ENCODE results near the gene PPEF1. TPM values are rescaled to one million over a fixed set of nuclear protein-coding genes. Genes with fewer than 3 reads are reported as not detected.
A peak's percentile ranks its signal among the peaks of the same experiment; 100 is the strongest.

PPEF1 gene, protein sequence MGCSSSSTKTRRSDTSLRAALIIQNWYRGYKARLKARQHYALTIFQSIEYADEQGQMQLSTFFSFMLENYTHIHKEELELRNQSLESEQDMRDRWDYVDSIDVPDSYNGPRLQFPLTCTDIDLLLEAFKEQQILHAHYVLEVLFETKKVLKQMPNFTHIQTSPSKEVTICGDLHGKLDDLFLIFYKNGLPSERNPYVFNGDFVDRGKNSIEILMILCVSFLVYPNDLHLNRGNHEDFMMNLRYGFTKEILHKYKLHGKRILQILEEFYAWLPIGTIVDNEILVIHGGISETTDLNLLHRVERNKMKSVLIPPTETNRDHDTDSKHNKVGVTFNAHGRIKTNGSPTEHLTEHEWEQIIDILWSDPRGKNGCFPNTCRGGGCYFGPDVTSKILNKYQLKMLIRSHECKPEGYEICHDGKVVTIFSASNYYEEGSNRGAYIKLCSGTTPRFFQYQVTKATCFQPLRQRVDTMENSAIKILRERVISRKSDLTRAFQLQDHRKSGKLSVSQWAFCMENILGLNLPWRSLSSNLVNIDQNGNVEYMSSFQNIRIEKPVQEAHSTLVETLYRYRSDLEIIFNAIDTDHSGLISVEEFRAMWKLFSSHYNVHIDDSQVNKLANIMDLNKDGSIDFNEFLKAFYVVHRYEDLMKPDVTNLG
- polyA plus RNA-seq (1.5 and 1.6 TPM in 2 replicates), polyA minus RNA-seq (0.69 and 0.97 TPM in 2 replicates)

DNA sequence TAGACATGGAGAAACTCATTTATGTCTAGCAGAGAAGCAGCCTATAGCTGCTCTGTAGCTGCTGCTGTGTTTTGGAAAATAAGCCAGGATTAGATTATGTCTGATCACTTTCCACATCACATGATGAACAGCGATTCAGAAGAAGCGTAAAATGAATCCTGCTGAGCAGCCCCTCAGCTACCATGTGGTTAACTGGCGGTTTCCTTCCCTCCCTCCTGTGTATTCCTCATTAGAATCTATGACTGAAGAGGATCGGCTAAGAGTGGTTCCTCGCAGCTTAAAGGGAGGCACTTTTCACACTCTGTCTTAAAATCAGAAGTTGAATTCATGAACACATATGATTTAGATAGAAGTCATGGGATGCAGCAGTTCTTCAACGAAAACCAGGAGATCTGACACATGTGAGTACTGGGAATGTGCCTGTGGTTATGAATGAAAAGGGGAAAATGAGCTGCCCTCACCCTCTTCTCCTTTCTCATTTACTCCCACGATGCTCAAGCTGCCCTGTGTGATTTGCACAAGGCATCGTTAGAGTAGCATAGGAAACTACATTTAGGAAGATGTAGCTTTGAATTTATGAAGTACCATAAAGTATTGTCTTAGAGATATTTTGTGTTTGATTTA, at the start of gene PPEF1:
Gene PPEF1, plus strand, starts transcription at position 220 of the 624 bp plus-strand sequence. Its CDS starts 136 bp downstream, at position 356.
- H3K4me2 ChIP-seq (ENCODE audit: low read length), result no peak within 1 kb of the TSS
- no peaks in the 10 kb centered on the region for H3K79me2 ChIP-seq (replicated peaks; ENCODE audit: insufficient read depth, low read length)
- no peak within 1 kb of the TSS for H3K27ac ChIP-seq (ENCODE audit: low read length)
- H4K20me1 ChIP-seq (ENCODE audit: insufficient read depth), result no peaks in the 10 kb centered on the region
- H3K9me3 ChIP-seq (ENCODE audit: low read length), result no peaks in the 10 kb centered on the region
- no peaks in the 10 kb centered on the region for H3F3A ChIP-seq (ENCODE audit: insufficient read depth, low read length, poor library complexity, severe bottlenecking)
- H3K4me3 ChIP-seq (ENCODE audit: low read length), result peak within 1 kb of the TSS; percentile 51
- no peak within 1 kb of the TSS for H3K9ac ChIP-seq (ENCODE audit: low read length)
- peak; percentile 44 for TF ChIP-seq POLR2AphosphoS5 (IDR thresholded peaks at IDR 0.05)
- TF ChIP-seq RAD21 (conservative IDR thresholded peaks at IDR 0.05), result no peak
- H3K9me2 ChIP-seq (ENCODE audit: insufficient read depth, low read length), result no peaks in the 10 kb centered on the region
- no peaks in the 10 kb centered on the region for H3K36me3 ChIP-seq (ENCODE audit: insufficient read depth, low read length)
- no peaks in the 10 kb centered on the region for H3K27me3 ChIP-seq (ENCODE audit: insufficient read depth, low read depth, low read length)
- no peak within 1 kb of the TSS for H2AFZ ChIP-seq (ENCODE audit: low read depth, low read length)

- Histone ChIP-seq H3K9me2 (ENCODE audit: insufficient read depth, low read length) (no peaks in the 10 kb centered on the region), H3K27ac (ENCODE audit: low read length) (no peak overlapping the region), H3K36me3 (ENCODE audit: insufficient read depth, low read length) (no peaks in the 10 kb centered on the region), H2AFZ (ENCODE audit: low read depth, low read length) (no peak overlapping the region), H3K9me3 (ENCODE audit: low read length) (no peaks in the 10 kb centered on the region), H3K4me3 (ENCODE audit: low read length) (no peak overlapping the region), H4K20me1 (ENCODE audit: insufficient read depth) (no peaks in the 10 kb centered on the region), H3K4me2 (ENCODE audit: low read length) (no peak overlapping the region), H3K9ac (ENCODE audit: low read length) (no peak overlapping the region), H3K27me3 (ENCODE audit: insufficient read depth, low read depth, low read length) (no peaks in the 10 kb centered on the region), H3F3A (ENCODE audit: insufficient read depth, low read length, poor library complexity, severe bottlenecking) (no peaks in the 10 kb centered on the region), H3K79me2 (replicated peaks; ENCODE audit: insufficient read depth, low read length) (no peaks in the 10 kb centered on the region)
- TF ChIP-seq EZH2 (IDR thresholded peaks at IDR 0.05; ENCODE audit: borderline replicate concordance, insufficient read depth, low read length, poor library complexity, severe bottlenecking), result no peak
- TF ChIP-seq SMC3 (conservative IDR thresholded peaks at IDR 0.05; ENCODE audit: poor library complexity), result no peak
These were observed 46.2 kb upstream of the PPEF1 start for GRCh38 chrX:18661273-18661672.

DNA sequence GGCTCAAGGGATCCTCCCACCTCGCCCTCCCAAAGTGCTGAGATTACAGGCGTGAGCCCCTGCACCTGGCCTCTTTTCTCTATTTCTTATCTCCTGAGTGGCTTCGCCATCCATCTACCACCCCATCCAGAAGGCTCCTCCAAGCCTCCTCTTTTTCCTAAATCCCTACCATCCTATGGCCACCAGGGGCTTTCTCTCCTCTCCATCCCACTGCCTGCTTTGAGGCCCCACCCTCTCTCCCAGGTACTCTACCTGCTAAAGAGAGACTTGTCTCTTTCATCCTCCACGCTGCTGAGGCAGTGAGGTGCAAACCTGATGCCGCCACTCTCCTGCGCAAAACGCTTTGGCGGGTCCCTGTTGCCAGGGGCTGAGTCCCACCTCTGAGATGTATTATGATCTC, 42.5 kb upstream of the PPEF1 start:
- no peak overlapping the region for H3K4me3 ChIP-seq (ENCODE audit: low read length)
- H2AFZ ChIP-seq (ENCODE audit: low read depth, low read length), result no peak overlapping the region
- H3K9ac ChIP-seq (ENCODE audit: low read length), result no peak overlapping the region
- no peaks in the 10 kb centered on the region for H3F3A ChIP-seq (ENCODE audit: insufficient read depth, low read length, poor library complexity, severe bottlenecking)
- H3K4me2 ChIP-seq (ENCODE audit: low read length), result no peak overlapping the region
- H3K9me2 ChIP-seq (ENCODE audit: insufficient read depth, low read length), result no peaks in the 10 kb centered on the region
- H3K27ac ChIP-seq (ENCODE audit: low read length), result no peak overlapping the region
- no peaks in the 10 kb centered on the region for H3K27me3 ChIP-seq (ENCODE audit: insufficient read depth, low read depth, low read length)
- no peaks in the 10 kb centered on the region for H3K36me3 ChIP-seq (ENCODE audit: insufficient read depth, low read length)
- H4K20me1 ChIP-seq (ENCODE audit: insufficient read depth), result no peaks in the 10 kb centered on the region
- no peaks in the 10 kb centered on the region for H3K9me3 ChIP-seq (ENCODE audit: low read length)
- TF ChIP-seq TAF1 (IDR thresholded peaks at IDR 0.05; ENCODE audit: low read depth) (no peak), EP300 (conservative IDR thresholded peaks at IDR 0.05; ENCODE audit: poor library complexity, severe bottlenecking) (no peak), MXI1 (conservative IDR thresholded peaks at IDR 0.05; ENCODE audit: poor library complexity, severe bottlenecking) (no peak), POLR2AphosphoS5 (IDR thresholded peaks at IDR 0.05) (no peak), SMC3 (conservative IDR thresholded peaks at IDR 0.05; ENCODE audit: poor library complexity) (no peak)
- TF ChIP-seq, protein P1, sequence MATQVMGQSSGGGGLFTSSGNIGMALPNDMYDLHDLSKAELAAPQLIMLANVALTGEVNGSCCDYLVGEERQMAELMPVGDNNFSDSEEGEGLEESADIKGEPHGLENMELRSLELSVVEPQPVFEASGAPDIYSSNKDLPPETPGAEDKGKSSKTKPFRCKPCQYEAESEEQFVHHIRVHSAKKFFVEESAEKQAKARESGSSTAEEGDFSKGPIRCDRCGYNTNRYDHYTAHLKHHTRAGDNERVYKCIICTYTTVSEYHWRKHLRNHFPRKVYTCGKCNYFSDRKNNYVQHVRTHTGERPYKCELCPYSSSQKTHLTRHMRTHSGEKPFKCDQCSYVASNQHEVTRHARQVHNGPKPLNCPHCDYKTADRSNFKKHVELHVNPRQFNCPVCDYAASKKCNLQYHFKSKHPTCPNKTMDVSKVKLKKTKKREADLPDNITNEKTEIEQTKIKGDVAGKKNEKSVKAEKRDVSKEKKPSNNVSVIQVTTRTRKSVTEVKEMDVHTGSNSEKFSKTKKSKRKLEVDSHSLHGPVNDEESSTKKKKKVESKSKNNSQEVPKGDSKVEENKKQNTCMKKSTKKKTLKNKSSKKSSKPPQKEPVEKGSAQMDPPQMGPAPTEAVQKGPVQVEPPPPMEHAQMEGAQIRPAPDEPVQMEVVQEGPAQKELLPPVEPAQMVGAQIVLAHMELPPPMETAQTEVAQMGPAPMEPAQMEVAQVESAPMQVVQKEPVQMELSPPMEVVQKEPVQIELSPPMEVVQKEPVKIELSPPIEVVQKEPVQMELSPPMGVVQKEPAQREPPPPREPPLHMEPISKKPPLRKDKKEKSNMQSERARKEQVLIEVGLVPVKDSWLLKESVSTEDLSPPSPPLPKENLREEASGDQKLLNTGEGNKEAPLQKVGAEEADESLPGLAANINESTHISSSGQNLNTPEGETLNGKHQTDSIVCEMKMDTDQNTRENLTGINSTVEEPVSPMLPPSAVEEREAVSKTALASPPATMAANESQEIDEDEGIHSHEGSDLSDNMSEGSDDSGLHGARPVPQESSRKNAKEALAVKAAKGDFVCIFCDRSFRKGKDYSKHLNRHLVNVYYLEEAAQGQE (IDR thresholded peaks at IDR 0.05; ENCODE audit: borderline replicate concordance), result no peak
- no peaks in the 10 kb centered on the region for H3K79me2 ChIP-seq (replicated peaks; ENCODE audit: insufficient read depth, low read length)
